HepG2 (cell line): ENCODE data around the gene PHACTR1. TPM values are rescaled to one million over a fixed set of nuclear protein-coding genes. Genes with fewer than 3 reads are reported as not detected.
A peak's percentile ranks its signal among the peaks of the same experiment; 100 is the strongest.

ENCODE experiments used
- ATAC-seq: fragments of 200-7000 bp; cut with Tn5 transposase; 3 replicates; pipeline ENCODE4 v1.9.1; 2020; ENCODE audit warnings: mild to moderate bottlenecking, moderate library complexity
- BruUV-seq: library from RNA; stranded (reverse); fragments of 400-500 nt; replicated peaks from 2 replicates; lab custom pipeline; 2021; lab: Mats Ljungman, UMichigan
- CTCF ChIA-PET: fragments of 300-600 bp; formaldehyde crosslinking; extraction: SDS; loops from one replicate; lab custom pipeline; 2021; ENCODE audit warnings: low total read pairs, inconsistent platforms, low intra/inter-chr PET ratio; lab: Yijun Ruan, JAX
- POLR2A ChIA-PET: fragments of 350-600 bp; sonication (Branson Sonifier 250); formaldehyde crosslinking; loops from one replicate; lab custom pipeline; 2020; ENCODE audit warnings: antibody characterized with exemption, inconsistent platforms; lab: Yijun Ruan, JAX
- DNase-seq: peaks from one replicate; pipeline ENCODE4 v3.0.0-alpha.2; 2015; ENCODE audit warnings: low spot score
- FAIRE-seq: peaks from 3 replicates; lab custom pipeline; 2011; peaks lifted over from hg19 to GRCh38; lab: Jason Lieb, UNC
- H2AFZ ChIP-seq: one replicate; pipeline ENCODE4 v1.6.1; 2011; ENCODE audit warnings: low read length, inconsistent platforms
- H3K27ac ChIP-seq: fragments of 300-600 bp; 3 replicates; pipeline ENCODE4 v1.8.0; 2011; ENCODE audit warnings: mixed run types, mild to moderate bottlenecking, mixed read lengths, low read length, inconsistent platforms; ENCODE audit not compliant: insufficient read depth; ENCODE audit errors: extremely low read length
- H3K27me3 ChIP-seq, 2 experiments: fragments of 200-600 bp in 1 of 2; 2 replicates in 1 of 2; 3 replicates in 1 of 2; pipeline versions ENCODE4 v1.6.0 to v1.8.0; 2011; ENCODE audit warnings: low read length in 2 of 2, mild to moderate bottlenecking in 2 of 2, moderate library complexity in 2 of 2, inconsistent platforms in 1 of 2; ENCODE audit not compliant: insufficient read depth in 2 of 2, control insufficient read depth in 1 of 2
- H3K36me3 ChIP-seq, 2 experiments: fragments of 200-600 bp in 1 of 2; replicated peaks in 1 of 2; 2 replicates in 1 of 2; 3 replicates in 1 of 2; pipeline versions ENCODE4 v1.5.1 to v1.8.0; 2011; ENCODE audit warnings: low read length in 2 of 2, inconsistent platforms in 1 of 2; ENCODE audit not compliant: insufficient read depth in 2 of 2, control insufficient read depth in 1 of 2
- H3K4me1 ChIP-seq: 2 replicates; pipeline ENCODE4 v1.5.1; 2012; ENCODE audit warnings: low read length, inconsistent platforms; ENCODE audit not compliant: insufficient read depth
- H3K4me2 ChIP-seq: 2 replicates; pipeline ENCODE4 v1.6.0; 2011; ENCODE audit warnings: low read depth, low read length, inconsistent platforms
- H3K4me3 ChIP-seq, 3 experiments: fragments of 200-600 bp in 1 of 3; sonication (generic), shearing (Covaris generic) in 1 of 3; replicated peaks in 1 of 3; 2 replicates each; pipeline ENCODE4 v1.5.1; 2011 to 2016; ENCODE audit warnings: low read length in 3 of 3, inconsistent platforms in 2 of 3, low read depth in 2 of 3, mild to moderate bottlenecking in 2 of 3, control low read depth in 1 of 3, mixed read lengths in 1 of 3; ENCODE audit not compliant: insufficient read depth in 1 of 3
- H3K79me2 ChIP-seq: one replicate; pipeline ENCODE4 v1.6.1; 2011; ENCODE audit warnings: low read length, inconsistent platforms; ENCODE audit not compliant: insufficient read depth
- H3K9ac ChIP-seq: 2 replicates; pipeline ENCODE4 v1.6.0; 2011; ENCODE audit warnings: mild to moderate bottlenecking, low read depth, low read length, inconsistent platforms; ENCODE audit not compliant: insufficient read depth
- H3K9me3 ChIP-seq: 2 replicates; pipeline ENCODE4 v1.5.1; 2012; ENCODE audit warnings: mild to moderate bottlenecking, low read length
- H4K20me1 ChIP-seq: 2 replicates; pipeline ENCODE4 v1.6.0; 2011; ENCODE audit warnings: inconsistent platforms, mild to moderate bottlenecking, low read length, moderate library complexity; ENCODE audit not compliant: insufficient read depth
- BORCS8-MEF2B ChIP-seq: sonication (generic); formaldehyde crosslinking; IDR thresholded peaks from 2 replicates; pipeline ENCODE4 v1.8.0; 2022; ENCODE audit warnings: mild to moderate bottlenecking, missing genetic modification reagents
- CAMTA2 ChIP-seq: sonication (generic); formaldehyde crosslinking; IDR thresholded peaks from 2 replicates; pipeline ENCODE4 v1.4.0; 2020; ENCODE audit warnings: mild to moderate bottlenecking, missing genetic modification reagents, borderline replicate concordance
- DPF2 ChIP-seq: sonication (generic); formaldehyde crosslinking; IDR thresholded peaks from 2 replicates; pipeline ENCODE4 v1.4.0; 2020; ENCODE audit warnings: mild to moderate bottlenecking, low read depth, missing genetic modification reagents, borderline replicate concordance
- FOXA3 ChIP-seq: IDR thresholded peaks from 2 replicates; pipeline ENCODE4 v1.6.1; 2016; ENCODE audit warnings: missing genetic modification reagents, missing compliant biosample characterization
- KLF16 ChIP-seq, 2 experiments: sonication (generic) in 1 of 2; formaldehyde crosslinking in 1 of 2; IDR thresholded peaks; 2 replicates each; pipeline versions ENCODE4 v1.6.1 to v1.8.0; 2016 to 2023; ENCODE audit warnings: missing genetic modification reagents in 2 of 2, missing compliant biosample characterization in 1 of 2
- MTF1 ChIP-seq: sonication (generic); formaldehyde crosslinking; IDR thresholded peaks from 2 replicates; pipeline ENCODE4 v1.5.0; 2020; ENCODE audit warnings: missing genetic modification reagents
- POLR2AphosphoS5 ChIP-seq: IDR thresholded peaks from 2 replicates; pipeline ENCODE4 v1.6.1; 2012; ENCODE audit warnings: low read depth, low read length
- U2AF1 ChIP-seq: fragments of 200-400 bp; formaldehyde crosslinking; optimal IDR thresholded peaks from 2 replicates; pipeline ENCODE3; 2017; ENCODE audit warnings: mild to moderate bottlenecking, low read depth, low read length
- ZBTB21 ChIP-seq: sonication (generic); formaldehyde crosslinking; IDR thresholded peaks from 2 replicates; pipeline ENCODE4 v1.4.0; 2020; ENCODE audit warnings: missing genetic modification reagents
- ZEB1 ChIP-seq: IDR thresholded peaks from 2 replicates; pipeline ENCODE4 v1.6.1; 2012; ENCODE audit warnings: mild to moderate bottlenecking, low read depth, inconsistent platforms; ENCODE audit not compliant: insufficient replicate concordance
- ZNF713 ChIP-seq: sonication (generic); formaldehyde crosslinking; IDR thresholded peaks from 2 replicates; pipeline ENCODE4 v1.4.0; 2020; ENCODE audit warnings: mild to moderate bottlenecking, missing genetic modification reagents
- WGBS: methylation state at CpG from one replicate; pipeline ENCODE4 v1.1.6; 2017; ENCODE audit warnings: low lambda C conversion rate; 5-methylcytosine and 5-hydroxymethylcytosine counted together
- in situ Hi-C: cut with HindIII; loops from 2 replicates; pipeline ENCODE4 v1.10.0; 2017; ENCODE audit warnings: low pct_unique_long_range_greater_than_20kb; ENCODE audit not compliant: extremely low pct_ligation_motif_present
- intact Hi-C: fragments of 100-400 bp; cut with micrococcal nuclease; formaldehyde crosslinking; loops from one replicate; pipeline ENCODE4 v1.10.0; 2022; ENCODE audit not compliant: unreplicated experiment
- polyA plus RNA-seq, 8 experiments: library from polyadenylated mRNA; depleted of rRNA in 3 of 8; stranded (reverse) in 7 of 8; unstranded in 1 of 8; fragments of >200 nt; fragmentation: Illumina TruSeq in 4 of 8; extraction: Trizol in 4 of 8; gene quantifications; 2 replicates each; pipeline versions ENCODE4 v1.2.1 to v1.2.3, GENCODE V29; 2011 to 2016; ENCODE audit warnings: low read depth in 4 of 8, missing spikeins in 1 of 8, mixed read lengths in 1 of 8; ENCODE audit not compliant: insufficient read depth in 1 of 8
- total RNA-seq, 5 experiments: library from RNA; depleted of rRNA; stranded (reverse); fragments of >200 nt; fragmentation: Illumina TruSeq; extraction: Trizol; gene quantifications; 2 replicates each; pipeline ENCODE4 v1.2.3, GENCODE V29; 2016; ENCODE audit warnings: low read depth in 1 of 5
- TF ChIP-seq, protein P1 (sequence below): sonication (generic); formaldehyde crosslinking; IDR thresholded peaks from 2 replicates; pipeline ENCODE4 v1.4.0; 2020; ENCODE audit warnings: missing genetic modification reagents
- TF ChIP-seq, protein P2 (sequence below), 2 experiments: sonication (generic) in 1 of 2; formaldehyde crosslinking in 1 of 2; IDR thresholded peaks; 2 replicates each; pipeline versions ENCODE4 v1.6.1 to v1.9.0; 2014 to 2022; ENCODE audit warnings: antibody characterized with exemption in 1 of 2, borderline replicate concordance in 1 of 2, inconsistent platforms in 1 of 2, low read depth in 1 of 2, missing genetic modification reagents in 1 of 2

The PHACTR1 gene
- total and polyA plus RNA-seq, 2 of the 13 experiments (the other 11 are each of a cell fraction or from before 2014, with no cell fraction given), result 0.09 TPM; not detected in 1

DNA sequence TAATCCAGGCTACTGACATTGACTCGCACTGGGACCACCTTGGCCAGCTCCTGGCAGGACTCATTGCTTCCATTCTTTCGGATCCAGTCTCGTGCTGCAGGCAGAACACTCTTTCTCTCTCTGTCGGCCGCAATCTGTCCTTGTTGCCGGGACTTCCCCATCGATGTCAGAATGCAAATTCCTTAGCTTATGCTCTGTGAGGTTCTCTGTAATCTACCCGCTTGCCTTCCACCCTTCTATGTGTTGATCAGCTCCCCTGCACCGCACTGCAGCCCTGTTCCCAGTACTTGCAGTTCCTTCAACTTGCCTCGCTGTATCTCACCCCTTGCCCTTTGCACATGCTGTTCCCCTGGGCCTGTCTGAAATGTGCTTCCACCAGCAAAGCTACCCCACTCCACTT lies 182.0 kb downstream of the PHACTR1 start (continued):
- TF ChIP-seq FOXA3 (CRISPR knock-in tag), result no peak

DNA sequence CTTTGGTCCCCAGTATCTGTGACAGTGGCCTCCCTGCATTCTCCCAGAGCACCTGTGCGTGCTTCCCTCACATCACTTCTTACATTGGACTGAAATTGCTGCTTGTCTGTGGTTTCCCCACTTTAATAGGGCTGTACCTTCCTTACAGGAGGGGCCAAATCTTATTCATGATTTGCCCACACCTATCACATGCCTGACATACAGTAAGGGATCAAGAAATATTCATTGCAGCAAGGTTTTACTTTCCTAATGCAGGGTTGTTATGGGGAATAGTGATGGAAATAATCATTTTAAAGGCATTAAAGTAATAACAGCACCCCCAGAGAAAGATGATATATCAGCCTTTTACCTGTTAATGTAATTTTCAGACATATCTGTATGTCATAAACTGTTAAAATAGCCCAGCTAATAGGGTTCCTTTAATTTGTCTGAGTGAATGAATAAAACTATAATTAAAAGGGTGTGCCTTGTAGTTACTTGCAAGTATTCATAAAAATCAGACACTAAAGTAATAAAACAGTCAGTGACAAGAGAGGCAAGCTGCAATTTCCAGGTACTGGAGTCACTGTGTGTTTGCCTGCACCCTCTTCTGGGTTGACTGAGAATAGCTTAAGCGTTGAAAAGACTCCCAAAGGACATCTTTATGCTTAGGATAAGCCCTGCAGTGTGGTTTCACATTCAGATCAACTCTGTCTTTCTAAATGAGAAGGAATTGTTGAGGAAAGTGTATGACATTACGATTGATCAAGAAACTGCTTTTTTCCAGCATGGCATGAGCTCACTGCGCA lies 182.7 kb downstream of the PHACTR1 start:
- in situ Hi-C loops, result no loop called here
- TF ChIP-seq ZBTB21 (CRISPR knock-in tag) (no peak), CAMTA2 (no peak), ZEB1 (no peak), MTF1 (CRISPR knock-in tag) (no peak), DPF2 (CRISPR knock-in tag) (no peak), POLR2AphosphoS5 (no peak), KLF16 (CRISPR knock-in tag; IDR thresholded peaks at IDR 0.05) (no peak), BORCS8-MEF2B (no peak), U2AF1 (no peak), ZNF713 (CRISPR knock-in tag) (no peak)
- TF ChIP-seq, protein P1, sequence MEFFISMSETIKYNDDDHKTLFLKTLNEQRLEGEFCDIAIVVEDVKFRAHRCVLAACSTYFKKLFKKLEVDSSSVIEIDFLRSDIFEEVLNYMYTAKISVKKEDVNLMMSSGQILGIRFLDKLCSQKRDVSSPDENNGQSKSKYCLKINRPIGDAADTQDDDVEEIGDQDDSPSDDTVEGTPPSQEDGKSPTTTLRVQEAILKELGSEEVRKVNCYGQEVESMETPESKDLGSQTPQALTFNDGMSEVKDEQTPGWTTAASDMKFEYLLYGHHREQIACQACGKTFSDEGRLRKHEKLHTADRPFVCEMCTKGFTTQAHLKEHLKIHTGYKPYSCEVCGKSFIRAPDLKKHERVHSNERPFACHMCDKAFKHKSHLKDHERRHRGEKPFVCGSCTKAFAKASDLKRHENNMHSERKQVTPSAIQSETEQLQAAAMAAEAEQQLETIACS (CRISPR knock-in tag), result no peak
- TF ChIP-seq, protein P2, sequence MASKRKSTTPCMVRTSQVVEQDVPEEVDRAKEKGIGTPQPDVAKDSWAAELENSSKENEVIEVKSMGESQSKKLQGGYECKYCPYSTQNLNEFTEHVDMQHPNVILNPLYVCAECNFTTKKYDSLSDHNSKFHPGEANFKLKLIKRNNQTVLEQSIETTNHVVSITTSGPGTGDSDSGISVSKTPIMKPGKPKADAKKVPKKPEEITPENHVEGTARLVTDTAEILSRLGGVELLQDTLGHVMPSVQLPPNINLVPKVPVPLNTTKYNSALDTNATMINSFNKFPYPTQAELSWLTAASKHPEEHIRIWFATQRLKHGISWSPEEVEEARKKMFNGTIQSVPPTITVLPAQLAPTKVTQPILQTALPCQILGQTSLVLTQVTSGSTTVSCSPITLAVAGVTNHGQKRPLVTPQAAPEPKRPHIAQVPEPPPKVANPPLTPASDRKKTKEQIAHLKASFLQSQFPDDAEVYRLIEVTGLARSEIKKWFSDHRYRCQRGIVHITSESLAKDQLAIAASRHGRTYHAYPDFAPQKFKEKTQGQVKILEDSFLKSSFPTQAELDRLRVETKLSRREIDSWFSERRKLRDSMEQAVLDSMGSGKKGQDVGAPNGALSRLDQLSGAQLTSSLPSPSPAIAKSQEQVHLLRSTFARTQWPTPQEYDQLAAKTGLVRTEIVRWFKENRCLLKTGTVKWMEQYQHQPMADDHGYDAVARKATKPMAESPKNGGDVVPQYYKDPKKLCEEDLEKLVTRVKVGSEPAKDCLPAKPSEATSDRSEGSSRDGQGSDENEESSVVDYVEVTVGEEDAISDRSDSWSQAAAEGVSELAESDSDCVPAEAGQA (IDR thresholded peaks at IDR 0.05; ENCODE audit: low read depth), result no peak
- TF ChIP-seq, protein P2 (CRISPR knock-in tag; IDR thresholded peaks at IDR 0.05; ENCODE audit: borderline replicate concordance), result no peak
- CTCF ChIA-PET, result no interaction called here

More for the DNA sequence above, 182.7 kb downstream of the PHACTR1 start:
- Histone ChIP-seq H3K9me3 (no peaks in the 10 kb centered on the region), H3K9ac (no peak overlapping the region), H4K20me1 (no peaks in the 10 kb centered on the region), H3K79me2 (no peaks in the 10 kb centered on the region), H3K4me1 (peaks cover 1% of the 10 kb centered on the region; the same call in 1 of the 2 replicates), H3K36me3 (no peaks in the 10 kb centered on the region), H3K4me3 (no peak overlapping the region), H3K27ac (no peak overlapping the region), H3K27me3 (peaks cover 0 to 28% of the 10 kb centered on the region in 2 experiments; a peak in 3 of 5 replicates), H3K4me2 (no peak overlapping the region), H2AFZ (no peak overlapping the region)
- intact Hi-C loops, result no loop called here
- ATAC-seq, result peak; percentile 48; the same call in 2 of the 3 replicates
- no peak for DNase-seq
- FAIRE-seq, result peak; percentile 42
- POLR2A ChIA-PET, result no interaction called here
- no TSS peak for BruUV-seq
- WGBS, result 5% methylated on average over 3 of the region's 4 CpGs
